SIG-M5 treated with dmso at 0.1 percent for 504 hours (cell line): ENCODE measurements around the gene CCDC92B.
"Not testable (repeated sequence)": the region's sequence is repeated elsewhere in the genome, so short reads cannot be mapped to it uniquely, and the experiment has no call there.

Source experiments
- DNase-seq: peaks from one replicate; lab custom pipeline; 2025; ENCODE audit not compliant: unreplicated experiment; lab: John Stamatoyannopoulos, UW

CCDC92B gene

GRCh38 chr17:2749058-2749783 is at the start of gene CCDC92B:
CCDC92B (minus strand) TSS chr17:2749652; CDS start chr17:2735145, 14,507 bp downstream.
- DNase-seq: no peak

- no peak for DNase-seq
Observed at GRCh38 chr17:2798678-2799077, 49.2 kb upstream of the CCDC92B start.

GRCh38 chr17:2798188-2798587 is 48.7 kb upstream of the CCDC92B start:
- no peak for DNase-seq

- DNase-seq: no peak
Observed at GRCh38 chr17:2797637-2798036, 48.2 kb upstream of the CCDC92B start.

GRCh38 chr17:2797226-2797625 is 47.8 kb upstream of the CCDC92B start:
- DNase-seq: no peak

- peak; percentile 94 for DNase-seq
Observed at GRCh38 chr17:2796164-2797125, 47.0 kb upstream of the CCDC92B start, which contains the start of gene RAP1GAP2. RAP1GAP2 (plus strand) TSS chr17:2796438; CDS start chr17:2796528, 90 bp downstream.

- no peak for DNase-seq
Observed at GRCh38 chr17:2795441-2796163, 46.1 kb upstream of the CCDC92B start.

GRCh38 chr17:2794111-2794803 is 44.8 kb upstream of the CCDC92B start:
- DNase-seq: no peak

- no peak for DNase-seq
Observed at GRCh38 chr17:2792366-2793169, 43.1 kb upstream of the CCDC92B start.

GRCh38 chr17:2789700-2790099 is 40.2 kb upstream of the CCDC92B start:
- no peak for DNase-seq

GRCh38 chr17:2786176-2786881 is 36.9 kb upstream of the CCDC92B start:
- DNase-seq: peak; percentile 78

GRCh38 chr17:2785376-2785775 is 35.9 kb upstream of the CCDC92B start:
- not testable (repeated sequence) for DNase-seq

- no peak for DNase-seq
Observed at GRCh38 chr17:2784864-2785263, 35.4 kb upstream of the CCDC92B start.

GRCh38 chr17:2783310-2784030 is 34.0 kb upstream of the CCDC92B start:
- no peak for DNase-seq

- DNase-seq: no peak
Observed at GRCh38 chr17:2782055-2782454, 32.6 kb upstream of the CCDC92B start.

GRCh38 chr17:2781598-2781997 is 32.1 kb upstream of the CCDC92B start:
- not testable (repeated sequence) for DNase-seq

GRCh38 chr17:2780931-2781454 is 31.5 kb upstream of the CCDC92B start:
- DNase-seq: no peak

- no peak for DNase-seq
Observed at GRCh38 chr17:2780256-2780655, 30.8 kb upstream of the CCDC92B start.
